Fibroblast of skin of right quadriceps (primary cell): Measurements from ENCODE around the gene MACROD1.

Source experiments
- DNase-seq: peaks from one replicate; pipeline ENCODE4 v3.0.0-alpha.2; 2013

The MACROD1 gene, protein sequence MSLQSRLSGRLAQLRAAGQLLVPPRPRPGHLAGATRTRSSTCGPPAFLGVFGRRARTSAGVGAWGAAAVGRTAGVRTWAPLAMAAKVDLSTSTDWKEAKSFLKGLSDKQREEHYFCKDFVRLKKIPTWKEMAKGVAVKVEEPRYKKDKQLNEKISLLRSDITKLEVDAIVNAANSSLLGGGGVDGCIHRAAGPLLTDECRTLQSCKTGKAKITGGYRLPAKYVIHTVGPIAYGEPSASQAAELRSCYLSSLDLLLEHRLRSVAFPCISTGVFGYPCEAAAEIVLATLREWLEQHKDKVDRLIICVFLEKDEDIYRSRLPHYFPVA

GRCh38 chr11:64165842-64166635 is at the start of gene MACROD1:
TSS of gene MACROD1 (minus strand) at chr11:64166113. CDS start at chr11:64165994, 119 bp downstream.
- DNase-seq, result peak; percentile 80

DNA sequence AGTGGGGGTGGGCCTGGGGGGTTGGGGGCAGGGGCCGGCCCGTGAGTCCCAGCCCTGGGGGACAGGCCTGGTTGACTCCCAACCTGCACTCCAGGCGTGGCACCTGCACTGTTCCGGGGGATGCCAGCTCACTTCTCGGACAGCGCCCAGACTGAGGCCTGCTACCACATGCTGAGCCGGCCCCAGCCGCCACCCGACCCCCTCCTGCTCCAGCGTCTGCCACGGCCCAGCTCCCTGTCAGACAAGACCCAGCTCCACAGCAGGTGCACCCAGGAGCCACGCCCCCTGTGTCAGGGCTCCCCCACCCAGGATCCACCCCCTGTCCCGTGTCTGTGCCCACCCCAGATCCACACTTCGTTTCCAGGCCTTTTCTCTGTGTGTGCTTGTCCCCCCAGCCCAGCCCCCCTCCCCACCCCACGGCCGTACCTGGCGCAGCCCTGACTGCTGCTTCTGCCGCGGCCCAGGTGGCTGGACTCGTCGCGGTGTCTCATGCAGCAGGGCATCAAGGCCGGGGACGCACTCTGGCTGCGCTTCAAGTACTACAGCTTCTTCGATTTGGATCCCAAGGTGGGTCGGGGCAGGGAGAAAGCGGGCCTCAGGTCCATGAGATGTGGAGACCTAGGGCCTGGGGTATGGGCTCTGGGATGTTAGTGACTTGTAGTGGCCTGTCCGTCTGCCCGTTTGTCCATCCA is 45.4 kb upstream of the MACROD1 start:
- no peak for DNase-seq

GRCh38 chr11:64210301-64211020 is 44.5 kb upstream of the MACROD1 start:
- DNase-seq, result no peak

DNA sequence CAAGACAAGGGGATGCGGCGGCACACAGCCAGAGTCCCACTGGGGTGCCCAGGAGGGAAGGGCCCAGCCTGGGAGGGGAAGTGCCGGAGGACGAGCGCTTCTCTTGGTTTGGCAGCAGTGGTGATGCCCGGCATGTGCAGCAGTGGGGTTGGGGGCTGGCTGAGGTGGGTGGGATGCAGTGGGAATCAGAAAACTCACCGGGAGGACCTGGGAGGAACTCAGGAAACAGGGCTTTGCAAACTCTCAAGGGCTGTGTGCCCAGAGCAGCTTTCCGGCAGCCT is 43.6 kb upstream of the MACROD1 start:
- DNase-seq, result no peak

GRCh38 chr11:64208796-64209562 is 43.1 kb upstream of the MACROD1 start:
- DNase-seq, result no peak

DNA sequence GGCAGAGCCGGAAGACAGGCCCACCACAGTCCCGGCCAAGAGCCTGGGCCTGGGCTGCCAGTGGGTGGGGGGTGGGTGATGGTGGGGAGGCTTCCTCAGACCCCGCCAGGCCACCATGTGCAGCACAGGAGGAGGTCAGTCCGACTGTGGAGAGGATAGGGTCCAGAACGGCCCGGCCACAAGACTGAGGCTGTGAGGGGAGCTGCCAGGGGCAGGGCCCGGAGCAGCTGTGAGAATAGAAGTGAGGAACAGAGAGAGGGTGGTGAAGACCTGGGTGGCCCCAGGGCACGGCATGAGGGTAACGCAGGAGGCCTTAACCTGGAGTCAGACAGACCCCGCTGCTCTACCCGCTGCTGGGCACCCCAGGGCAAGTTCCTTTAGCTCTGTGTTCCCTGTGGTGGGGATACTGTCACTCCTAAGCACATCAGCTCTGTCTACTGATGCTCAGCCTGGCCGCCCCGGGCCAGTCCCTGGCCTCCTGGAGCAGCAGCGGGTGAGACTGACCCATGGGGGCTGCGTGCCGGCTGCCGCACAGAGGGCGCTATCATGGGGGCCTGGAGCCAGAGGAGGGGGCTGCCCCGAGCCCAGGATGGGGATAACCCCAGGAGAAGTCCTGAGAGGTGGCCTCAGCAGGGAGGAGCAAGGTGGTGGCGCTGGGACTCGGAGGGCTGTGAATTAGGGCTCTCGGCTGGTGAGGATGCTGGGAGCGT is 42.3 kb upstream of the MACROD1 start:
- no peak for DNase-seq

DNA sequence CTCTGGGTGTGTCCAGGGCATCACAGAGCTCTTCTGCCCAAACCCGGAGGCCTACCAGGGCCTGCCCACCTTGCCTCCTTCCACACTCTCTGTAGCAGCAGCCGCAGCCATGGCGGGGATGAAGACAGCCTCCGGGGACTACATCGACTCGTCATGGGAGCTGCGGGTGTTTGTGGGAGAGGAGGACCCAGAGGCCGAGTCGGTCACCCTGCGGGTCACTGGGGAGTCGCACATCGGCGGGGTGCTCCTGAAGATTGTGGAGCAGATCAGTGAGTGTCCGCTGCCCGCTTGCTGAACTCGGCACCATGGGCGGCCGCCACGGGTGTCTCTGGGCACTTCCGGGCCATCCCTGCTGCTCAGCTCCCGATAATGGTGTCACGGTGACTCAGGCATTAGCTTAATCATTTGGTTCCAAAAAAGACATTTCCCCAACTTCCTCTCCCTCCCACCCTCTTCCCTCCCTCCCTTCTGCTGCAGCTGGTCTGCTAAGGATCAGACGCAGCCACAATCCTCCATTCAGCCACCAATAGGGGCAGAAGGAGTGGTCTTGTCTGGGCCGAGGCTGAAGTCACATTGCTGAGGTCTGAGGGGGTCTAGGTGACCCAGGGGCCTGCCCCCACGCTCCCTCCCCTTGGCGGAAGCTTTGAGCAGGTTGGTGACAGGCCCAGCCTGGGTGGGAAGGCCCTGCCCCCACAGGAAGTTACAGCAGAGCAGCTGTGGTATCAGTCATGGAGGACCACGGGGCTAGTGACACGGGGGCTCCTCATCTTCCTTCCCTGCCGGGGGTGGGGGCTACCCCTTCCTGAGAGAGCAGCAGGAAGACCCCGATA is 41.6 kb upstream of the MACROD1 start:
- DNase-seq, result peak; percentile 80

DNA sequence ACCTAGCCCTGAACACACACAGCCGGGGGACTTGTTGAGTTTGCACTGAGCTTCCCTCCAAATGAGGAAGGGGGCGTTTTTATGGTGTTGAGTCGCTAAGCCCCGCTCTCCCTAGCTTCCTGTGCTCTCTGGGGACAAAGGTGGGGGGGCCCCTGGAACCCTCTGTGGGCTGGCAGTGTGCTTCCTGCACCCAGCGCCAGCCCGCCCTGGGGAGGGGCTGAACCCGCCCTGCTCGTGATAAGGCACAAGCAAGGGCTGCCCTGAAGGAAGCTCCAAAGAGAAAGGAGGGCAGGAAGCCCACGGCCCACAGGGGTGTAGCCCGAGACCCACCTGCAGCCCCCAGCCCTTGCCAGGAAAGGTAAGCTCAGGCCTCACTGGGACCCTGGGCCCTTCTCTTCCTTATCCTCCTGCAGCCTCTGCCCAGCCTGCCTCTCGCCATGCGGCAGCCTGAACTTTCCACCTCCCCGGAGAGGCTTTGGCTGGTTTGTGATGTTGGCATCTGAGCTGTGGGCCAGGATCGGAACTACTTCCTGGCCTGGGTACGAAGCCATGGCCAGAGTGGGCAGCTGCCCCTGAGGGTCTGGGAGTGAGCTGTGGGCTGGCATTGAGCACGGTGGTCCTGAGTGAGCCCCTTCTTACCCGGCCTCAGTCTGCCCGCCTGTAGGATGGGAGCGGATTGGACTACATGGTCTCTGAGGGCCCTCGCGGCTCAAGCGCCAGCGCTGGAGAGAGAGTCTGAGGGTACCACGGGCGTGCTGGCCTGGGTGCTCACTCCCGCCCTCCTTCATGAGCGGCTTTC is 40.7 kb upstream of the MACROD1 start, which contains the start of gene FERMT3:
TSS of gene FERMT3 (plus strand) at position 265 of the 799 bp plus-strand sequence. CDS start 644 bp downstream, outside the sequence.
- no peak for DNase-seq

GRCh38 chr11:64204464-64204989 is 38.6 kb upstream of the MACROD1 start:
- DNase-seq, result peak; percentile 95

- no peak for DNase-seq
Measured at GRCh38 chr11:64204080-64204440, 38.1 kb upstream of the MACROD1 start.

DNA sequence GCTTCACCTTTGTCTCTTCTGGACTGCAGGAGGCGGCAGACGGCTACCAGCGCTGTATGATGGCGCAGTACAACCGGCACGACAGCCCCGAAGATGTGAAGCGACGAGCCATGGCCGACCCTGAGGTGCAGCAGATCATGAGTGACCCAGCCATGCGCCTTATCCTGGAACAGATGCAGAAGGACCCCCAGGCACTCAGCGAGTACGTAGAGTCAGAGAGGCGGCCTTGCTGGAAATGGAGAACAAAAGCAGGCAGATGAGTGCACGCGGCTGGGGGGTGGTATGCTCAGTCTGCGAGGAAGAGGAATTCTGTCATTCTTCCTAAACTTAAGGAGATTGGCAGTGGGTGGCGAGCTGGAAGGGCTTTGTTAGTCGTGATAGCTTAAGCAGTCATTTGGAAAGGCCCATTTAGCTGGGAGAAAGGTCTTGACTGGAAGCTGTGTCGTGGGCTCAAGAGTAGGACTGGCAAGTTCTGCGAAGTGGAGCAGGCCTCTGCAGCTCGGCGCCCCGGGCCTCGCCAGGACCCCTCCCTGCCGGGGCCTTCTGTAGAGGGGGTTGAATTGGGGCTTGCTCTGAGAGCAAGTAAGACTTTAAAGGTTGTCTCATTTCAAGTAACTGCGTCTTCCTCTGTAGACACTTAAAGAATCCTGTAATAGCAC is 37.6 kb upstream of the MACROD1 start:
- no peak for DNase-seq

DNA sequence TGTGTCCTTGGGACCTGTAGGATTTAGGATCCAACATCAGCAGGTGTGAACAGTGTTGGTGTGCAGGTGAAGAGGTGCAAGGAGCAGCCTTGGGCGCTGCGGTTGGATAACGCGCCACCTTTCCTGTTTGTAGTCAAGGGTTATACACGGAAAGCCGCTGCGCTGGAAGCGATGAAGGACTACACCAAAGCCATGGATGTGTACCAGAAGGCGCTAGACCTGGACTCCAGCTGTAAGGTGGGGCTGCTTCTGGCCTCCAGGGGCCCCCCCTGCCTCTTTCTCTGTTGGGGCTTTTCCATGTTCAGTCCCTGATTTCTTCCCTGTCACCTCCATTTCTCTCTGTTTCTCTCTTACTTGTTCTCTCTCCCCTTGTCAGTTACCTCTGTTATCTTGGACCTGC is 37.1 kb upstream of the MACROD1 start:
- DNase-seq, result no peak

DNA sequence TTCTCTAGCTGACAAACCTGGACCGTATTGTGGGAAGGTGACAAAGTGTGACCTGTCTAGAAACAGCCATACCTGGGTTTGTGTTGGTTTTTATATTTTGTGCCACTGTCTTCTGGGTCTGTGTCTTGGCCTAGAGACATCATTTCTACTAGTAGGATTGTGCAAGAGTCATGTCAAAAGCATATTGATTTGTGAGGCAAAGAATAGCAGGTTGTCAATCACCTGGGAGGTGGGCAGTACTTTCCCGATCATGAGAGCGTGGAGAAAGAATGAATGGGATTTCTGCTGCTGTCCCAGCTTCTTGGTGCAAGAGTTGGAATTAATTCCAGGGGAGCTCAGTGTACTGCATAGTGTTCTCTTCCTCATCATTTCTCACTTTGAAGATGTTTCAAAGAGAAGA is 35.6 kb upstream of the MACROD1 start:
- no peak for DNase-seq

GRCh38 chr11:64198511-64198910 is 32.6 kb upstream of the MACROD1 start:
- no peak for DNase-seq

GRCh38 chr11:64196626-64197025 is 30.7 kb upstream of the MACROD1 start:
- no peak for DNase-seq

DNA sequence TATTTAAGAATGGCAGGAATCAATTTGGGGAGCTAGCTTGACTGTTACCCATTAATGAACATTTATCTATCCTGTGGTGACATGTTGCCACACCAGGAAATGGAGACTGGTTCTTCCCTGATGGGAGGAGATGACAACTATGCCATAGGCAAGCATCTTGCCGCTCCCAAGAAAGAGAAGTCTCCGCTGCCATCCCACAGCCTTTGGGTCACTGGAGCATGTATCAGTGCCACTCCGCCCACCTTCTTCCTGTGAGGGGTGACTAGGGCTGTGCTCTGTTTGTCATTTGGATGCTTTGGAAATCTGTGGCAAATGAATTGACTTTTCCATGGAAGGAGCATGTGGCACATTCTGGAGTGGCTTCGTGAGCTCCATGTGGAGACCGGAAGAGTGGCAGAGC is 26.5 kb upstream of the MACROD1 start:
- no peak for DNase-seq

- DNase-seq, result no peak
Measured at GRCh38 chr11:64186492-64187165, 20.7 kb upstream of the MACROD1 start.

GRCh38 chr11:64185693-64186491 is 20.0 kb upstream of the MACROD1 start, which contains the start of gene STIP1:
TSS of gene STIP1 (plus strand) at chr11:64186171. CDS start at chr11:64186262, 91 bp downstream.
- DNase-seq, result peak; percentile 100
